Naive B cell (primary cell): Measurements from ENCODE around the gene GRIFIN. TPM values are rescaled to one million over a fixed set of nuclear protein-coding genes. Genes with fewer than 3 reads are reported as not detected.

Experiments used
- ATAC-seq, 2 donors: fragments of 150-1000 bp; cut with Tn5 transposase; 2 replicates each; pipeline ENCODE4 v1.10.0; 2021; ENCODE audit warnings: low read depth in 2 of 2, mild to moderate bottlenecking in 2 of 2, moderate library complexity in 2 of 2
- DNase-seq: peaks from one replicate; pipeline ENCODE4 v3.0.0; 2022
- H3K27ac Mint-ChIP-seq, 6 donors: one replicate each; pipeline ENCODE4 v1.8.0; 2020 to 2022; ENCODE audit warnings: mild to moderate bottlenecking in 6 of 6, mixed read lengths in 6 of 6, moderate library complexity in 5 of 6, inconsistent platforms in 2 of 6
- H3K27me3 Mint-ChIP-seq, 3 donors: one replicate each; pipeline ENCODE4 v1.8.0; 2021 to 2022; ENCODE audit warnings: mixed read lengths in 3 of 3, mild to moderate bottlenecking in 1 of 3
- H3K36me3 Mint-ChIP-seq, 2 donors: one replicate each; pipeline ENCODE4 v1.8.0; 2020 to 2022; ENCODE audit warnings: mixed read lengths in 2 of 2, inconsistent platforms in 1 of 2, mild to moderate bottlenecking in 1 of 2
- H3K4me1 Mint-ChIP-seq, 3 donors: one replicate each; pipeline ENCODE4 v1.8.0; 2020 to 2022; ENCODE audit warnings: mixed read lengths in 3 of 3, inconsistent platforms in 1 of 3, mild to moderate bottlenecking in 1 of 3, moderate library complexity in 1 of 3
- H3K4me3 Mint-ChIP-seq, 8 donors: one replicate each; pipeline ENCODE4 v1.8.0; 2020 to 2022; ENCODE audit warnings: mild to moderate bottlenecking in 8 of 8, mixed read lengths in 8 of 8, moderate library complexity in 8 of 8, inconsistent platforms in 2 of 8
- H3K9me3 Mint-ChIP-seq, 7 donors: one replicate each; pipeline ENCODE4 v1.8.0; 2020 to 2022; ENCODE audit warnings: mixed read lengths in 7 of 7, mild to moderate bottlenecking in 5 of 7, inconsistent platforms in 2 of 7, moderate library complexity in 1 of 7
- polyA plus RNA-seq, 6 donors: library from polyadenylated mRNA; unstranded; fragments of 300-500 nt; fragmentation: Illumina TruSeq; gene quantifications; one replicate each; pipeline ENCODE4 v1.2.3, GENCODE V29; 2021; ENCODE audit warnings: low read depth in 6 of 6

Gene GRIFIN
- not detected for polyA plus RNA-seq

DNA sequence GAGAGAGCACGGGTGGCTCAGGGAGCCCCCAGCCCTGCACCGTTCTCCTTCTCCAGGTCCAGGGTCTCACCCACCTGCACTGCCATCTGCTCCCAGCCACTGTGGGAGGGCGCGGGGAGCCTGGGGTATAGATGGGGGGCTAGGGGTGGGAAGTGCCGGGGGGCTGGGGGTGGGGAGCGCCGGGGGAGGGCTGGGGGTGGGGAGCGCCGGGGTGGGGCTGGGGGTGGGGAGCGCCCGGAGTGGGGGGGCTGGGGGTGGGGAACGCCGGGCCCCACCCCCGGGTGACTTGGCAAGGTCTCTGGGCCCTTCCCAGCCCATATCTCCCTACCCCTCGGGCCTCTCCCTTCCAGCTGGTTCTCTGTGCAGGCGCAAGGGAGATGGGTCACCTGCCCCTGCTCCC lies at the start of gene GRIFIN:
TSS of gene GRIFIN (minus strand) at position 101 of the 400 bp plus-strand sequence. CDS start at position 86, 15 bp downstream.
- H3K4me3 Mint-ChIP-seq, result peak within 1 kb of the TSS in 3 of 8 donors; percentile 26 to 71 (median 47)
- H3K4me1 Mint-ChIP-seq, result peaks cover 4 to 19% (median 16%) of the 10 kb centered on the region in 3 donors
- peaks cover 0 to 8% (median 5%) of the 10 kb centered on the region in 3 donors for H3K27me3 Mint-ChIP-seq
- no peaks in the 10 kb centered on the region for H3K36me3 Mint-ChIP-seq
- no peak for DNase-seq
- peak within 1 kb of the TSS in 1 of 6 donors; percentile 15 for H3K27ac Mint-ChIP-seq
- H3K9me3 Mint-ChIP-seq, result no peaks in the 10 kb centered on the region
- no peak for ATAC-seq

DNA sequence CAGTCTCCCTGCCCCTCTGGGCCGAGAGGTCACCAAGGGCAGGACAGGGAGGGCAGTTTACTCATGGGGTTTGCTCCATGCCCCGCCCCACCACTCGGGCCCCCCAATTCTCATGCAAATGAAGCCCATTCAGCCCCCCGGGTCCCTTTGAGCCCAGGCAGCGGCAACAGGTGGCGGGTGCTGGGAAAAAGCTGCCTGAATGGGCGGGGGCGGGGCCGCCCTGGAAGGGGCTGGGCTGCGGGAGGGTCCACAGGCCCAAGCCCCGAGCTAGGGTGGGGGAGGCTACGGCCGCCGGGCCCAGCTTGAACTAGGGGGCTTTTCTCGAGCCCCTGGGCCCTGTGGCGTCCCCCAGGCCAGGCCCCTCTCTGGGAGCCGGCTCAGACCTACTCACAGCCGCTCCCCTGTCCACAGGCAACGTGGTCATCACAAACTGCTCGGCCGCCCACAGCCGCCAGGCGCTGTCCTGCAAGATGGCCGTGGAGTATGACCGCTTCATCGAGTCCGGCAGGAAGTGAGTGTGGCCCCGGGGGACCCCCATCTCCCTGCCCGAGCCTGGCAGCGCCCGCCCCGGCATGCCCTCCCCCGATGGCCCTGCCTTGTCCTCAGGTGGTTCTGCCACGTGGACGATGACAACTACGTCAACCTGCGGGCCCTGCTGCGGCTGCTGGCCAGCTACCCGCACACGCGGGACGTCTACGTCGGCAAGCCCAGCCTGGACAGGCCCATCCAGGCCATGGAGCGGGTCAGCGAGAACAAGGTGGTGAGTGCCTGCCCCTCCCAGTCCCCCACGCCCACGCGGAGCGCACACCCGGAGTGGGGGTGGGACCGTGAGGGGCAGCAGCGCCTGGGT lies 48.8 kb upstream of the GRIFIN start:
- DNase-seq (no peak), ATAC-seq (no peak)
- Mint-ChIP-seq H3K27me3 (no peaks in the 10 kb centered on the region), H3K4me1 (peaks cover 50 to 85% (median 65%) of the 10 kb centered on the region in 3 donors), H3K9me3 (no peaks in the 10 kb centered on the region), H3K27ac (peak overlapping the region in 4 of 6 donors; percentile 38 to 95 (median 50)), H3K4me3 (peak overlapping the region in 5 of 8 donors; percentile 35 to 94 (median 92)), H3K36me3 (peaks cover 0 to 13% of the 10 kb centered on the region in 2 donors)

- H3K4me1 Mint-ChIP-seq, result peaks cover 45 to 76% (median 58%) of the 10 kb centered on the region in 3 donors
- H3K27me3 Mint-ChIP-seq, result no peaks in the 10 kb centered on the region
- H3K4me3 Mint-ChIP-seq, result peak overlapping the region; percentile 61 to 98 (median 92)
- H3K36me3 Mint-ChIP-seq, result peaks cover 0 to 13% of the 10 kb centered on the region in 2 donors
- no peaks in the 10 kb centered on the region for H3K9me3 Mint-ChIP-seq
- DNase-seq, result no peak
- no peak for ATAC-seq
- H3K27ac Mint-ChIP-seq, result peak overlapping the region in 3 of 6 donors; percentile 21 to 95 (median 91)
Observed at GRCh38 chr7:2523941-2524807, 48.0 kb upstream of the GRIFIN start.

- DNase-seq (no peak), ATAC-seq (no peak)
- peaks cover 38 to 70% (median 53%) of the 10 kb centered on the region in 3 donors for H3K4me1 Mint-ChIP-seq
- H3K27me3 Mint-ChIP-seq, result no peaks in the 10 kb centered on the region
- H3K27ac Mint-ChIP-seq, result peak overlapping the region in 3 of 6 donors; percentile 21 to 96 (median 95)
- peak overlapping the region; percentile 91 to 98 (median 94) for H3K4me3 Mint-ChIP-seq
- H3K9me3 Mint-ChIP-seq, result no peaks in the 10 kb centered on the region
- H3K36me3 Mint-ChIP-seq, result peaks cover 0 to 13% of the 10 kb centered on the region in 2 donors
Observed at GRCh38 chr7:2523461-2523936, 47.3 kb upstream of the GRIFIN start.

DNA sequence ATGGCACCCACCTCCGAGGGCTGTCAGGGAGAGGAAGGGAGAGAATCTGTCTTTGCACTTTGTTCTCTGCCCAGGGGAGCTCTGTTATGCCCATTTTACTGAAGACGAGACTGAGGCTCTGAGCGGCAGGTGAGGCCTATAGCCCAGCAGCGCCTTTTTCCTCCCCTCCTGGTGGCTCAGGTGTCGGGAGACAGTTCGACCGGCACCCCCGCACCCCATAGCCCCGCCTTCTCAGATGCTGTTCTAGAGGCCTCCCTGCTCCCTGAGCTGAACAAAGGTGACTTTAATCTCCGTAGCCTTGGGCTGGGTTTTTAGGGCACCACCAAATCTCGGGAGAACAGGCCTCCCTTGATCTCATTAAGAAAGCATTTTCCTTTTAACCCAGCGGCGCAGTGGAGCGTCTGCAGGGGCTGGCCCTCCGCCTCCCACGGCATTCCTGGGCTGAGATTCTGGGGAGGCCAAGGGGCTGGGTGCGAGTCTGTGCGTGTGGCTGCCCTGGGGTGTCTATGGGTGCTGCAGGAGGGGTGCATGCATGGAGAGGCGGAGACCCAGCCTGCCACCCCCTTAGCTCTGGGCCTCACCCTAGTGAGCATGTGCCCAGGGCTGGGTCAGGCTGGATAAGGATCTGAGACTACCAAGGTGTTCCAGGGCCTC lies 46.7 kb upstream of the GRIFIN start:
- ATAC-seq (no peak), DNase-seq (no peak)
- H3K4me1 Mint-ChIP-seq, result peaks cover 38 to 70% (median 53%) of the 10 kb centered on the region in 3 donors
- H3K9me3 Mint-ChIP-seq, result no peaks in the 10 kb centered on the region
- peak overlapping the region; percentile 91 to 98 (median 94) for H3K4me3 Mint-ChIP-seq
- peaks cover 0 to 13% of the 10 kb centered on the region in 2 donors for H3K36me3 Mint-ChIP-seq
- no peaks in the 10 kb centered on the region for H3K27me3 Mint-ChIP-seq
- peak overlapping the region; percentile 61 to 96 (median 84) for H3K27ac Mint-ChIP-seq

DNA sequence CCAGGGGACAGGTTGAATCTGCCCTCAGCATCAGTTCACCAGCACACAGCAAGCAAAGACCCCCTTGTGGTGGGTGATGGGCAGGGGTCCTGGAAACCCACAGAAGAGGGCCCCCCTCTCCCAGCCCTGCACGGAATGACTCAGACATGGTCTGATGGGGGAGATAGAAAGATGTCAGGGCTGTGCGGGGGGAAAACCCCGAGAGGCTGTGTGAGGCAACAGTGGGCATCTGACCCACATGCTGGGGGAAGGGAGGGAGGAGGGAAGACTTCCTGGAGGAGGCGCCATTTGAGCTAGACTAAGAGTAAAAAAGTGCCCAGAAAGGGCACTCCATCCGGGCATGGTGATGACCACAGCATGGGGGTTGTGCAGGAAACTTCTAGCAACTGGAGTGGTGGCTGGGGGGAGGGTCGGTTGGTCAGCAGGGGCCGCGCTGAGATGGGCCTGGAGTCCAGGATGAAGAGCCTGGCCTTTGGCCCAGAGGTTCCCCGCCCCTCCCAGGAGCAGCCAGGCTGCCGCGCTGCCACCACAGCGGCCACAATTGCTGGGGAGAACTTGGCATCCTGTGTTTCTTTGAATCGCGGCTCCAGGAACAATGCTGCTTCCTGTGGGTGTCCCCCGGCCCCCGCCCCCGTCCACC lies 45.9 kb upstream of the GRIFIN start:
- DNase-seq (peak; percentile 51), ATAC-seq (peak; percentile 9 to 16)
- Mint-ChIP-seq H3K27me3 (no peaks in the 10 kb centered on the region), H3K4me3 (peak overlapping the region; percentile 91 to 98 (median 94)), H3K36me3 (peaks cover 0 to 13% of the 10 kb centered on the region in 2 donors), H3K27ac (peak overlapping the region; percentile 58 to 96 (median 93)), H3K9me3 (no peaks in the 10 kb centered on the region), H3K4me1 (peaks cover 37 to 70% (median 51%) of the 10 kb centered on the region in 3 donors)

- Mint-ChIP-seq H3K36me3 (peaks cover 0 to 13% of the 10 kb centered on the region in 2 donors), H3K27ac (peak overlapping the region in 5 of 6 donors; percentile 90 to 96 (median 95)), H3K4me3 (peak overlapping the region; percentile 91 to 98 (median 94))
Observed at GRCh38 chr7:2521341-2521745, 45.1 kb upstream of the GRIFIN start.

GRCh38 chr7:2520761-2521290 lies 44.6 kb upstream of the GRIFIN start:
- peak overlapping the region; percentile 92 to 98 (median 96) for H3K4me3 Mint-ChIP-seq
- H3K27ac Mint-ChIP-seq, result peak overlapping the region; percentile 84 to 97 (median 92)
- DNase-seq (no peak), ATAC-seq (no peak)
- H3K9me3 Mint-ChIP-seq, result no peaks in the 10 kb centered on the region
- H3K27me3 Mint-ChIP-seq, result no peaks in the 10 kb centered on the region
- peaks cover 0 to 13% of the 10 kb centered on the region in 2 donors for H3K36me3 Mint-ChIP-seq
- H3K4me1 Mint-ChIP-seq, result peaks cover 33 to 58% (median 48%) of the 10 kb centered on the region in 3 donors

More at GRCh38 chr7:2521341-2521745, 45.1 kb upstream of the GRIFIN start:
- peaks cover 34 to 63% (median 48%) of the 10 kb centered on the region in 3 donors for H3K4me1 Mint-ChIP-seq
- no peaks in the 10 kb centered on the region for H3K27me3 Mint-ChIP-seq
- no peaks in the 10 kb centered on the region for H3K9me3 Mint-ChIP-seq
- no peak for DNase-seq
- ATAC-seq, result no peak

- Mint-ChIP-seq H3K36me3 (peaks cover 0 to 13% of the 10 kb centered on the region in 2 donors), H3K27ac (peak overlapping the region; percentile 84 to 97 (median 92)), H3K27me3 (no peaks in the 10 kb centered on the region), H3K4me3 (peak overlapping the region; percentile 92 to 98 (median 96)), H3K9me3 (no peaks in the 10 kb centered on the region), H3K4me1 (peaks cover 30 to 52% (median 45%) of the 10 kb centered on the region in 3 donors)
- DNase-seq (no peak), ATAC-seq (no peak)
Observed at GRCh38 chr7:2520131-2520760, 44.0 kb upstream of the GRIFIN start.

- Mint-ChIP-seq H3K4me3 (peak within 1 kb of the TSS; percentile 92 to 98 (median 96)), H3K36me3 (peaks cover 0 to 13% of the 10 kb centered on the region in 2 donors), H3K4me1 (peaks cover 30 to 46% (median 43%) of the 10 kb centered on the region in 3 donors), H3K27ac (peak within 1 kb of the TSS; percentile 90 to 98 (median 96)), H3K27me3 (no peaks in the 10 kb centered on the region), H3K9me3 (no peaks in the 10 kb centered on the region)
- ATAC-seq (peak; percentile 81 to 82), DNase-seq (peak; percentile 90)
Observed at GRCh38 chr7:2519119-2519930, 43.1 kb upstream of the GRIFIN start, which contains the start of gene LFNG. Gene LFNG, plus strand, starts transcription at chr7:2519774. Its CDS starts 88 bp downstream, at chr7:2519862.

DNA sequence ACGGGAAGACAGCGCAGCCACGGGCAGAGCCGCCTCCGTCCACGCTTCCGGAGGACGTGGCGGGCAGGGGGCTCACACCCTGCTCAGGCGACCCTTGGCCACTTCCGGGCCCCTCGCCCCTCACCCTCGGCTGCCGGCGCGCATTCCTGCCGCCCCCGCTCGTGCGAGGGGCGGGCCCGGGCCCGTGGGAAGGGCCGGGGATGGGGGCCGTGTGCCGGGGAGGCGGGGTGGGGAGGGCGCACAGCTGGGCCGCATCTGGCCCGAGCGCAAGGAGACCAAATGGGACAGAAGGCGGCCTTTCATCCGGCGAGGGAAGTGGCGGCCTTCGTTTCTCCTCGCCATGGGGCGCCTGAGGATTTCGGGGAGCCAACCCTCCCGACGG lies 42.5 kb upstream of the GRIFIN start:
- Mint-ChIP-seq H3K36me3 (peaks cover 0 to 13% of the 10 kb centered on the region in 2 donors), H3K4me3 (peak overlapping the region; percentile 78 to 91 (median 85)), H3K27ac (peak overlapping the region; percentile 57 to 98 (median 94)), H3K4me1 (peaks cover 30 to 45% (median 38%) of the 10 kb centered on the region in 3 donors), H3K27me3 (no peaks in the 10 kb centered on the region), H3K9me3 (no peaks in the 10 kb centered on the region)
- ATAC-seq (no peak), DNase-seq (no peak)
